ENCODE results near the gene FAH.

DNA sequence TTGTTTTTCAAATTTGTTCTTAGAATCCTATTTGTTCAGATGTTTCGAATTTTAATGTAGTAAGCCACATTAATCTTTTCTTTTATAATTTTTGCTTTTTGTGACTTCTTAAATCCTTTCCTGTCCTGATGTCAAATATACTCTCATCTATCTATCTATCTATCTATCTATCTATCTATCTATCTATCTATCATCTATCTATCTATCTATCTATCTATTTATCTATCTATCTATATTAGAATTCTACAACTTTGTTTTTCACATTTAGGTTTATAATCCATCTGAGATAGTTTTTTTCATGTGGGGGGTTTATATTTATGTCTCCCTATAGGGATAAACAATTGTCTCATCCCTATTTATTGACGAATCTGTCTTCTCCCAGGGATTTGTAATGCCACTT, 67.2 kb downstream of the FAH start:
- TF ChIP-seq EP300 (IDR thresholded peaks at IDR 0.05; ENCODE audit: borderline replicate concordance in 1 of 2, control insufficient read depth in 1 of 2, low read depth in 2 of 2, low read length in 2 of 2), result no peak
- TF ChIP-seq JUND (IDR thresholded peaks at IDR 0.05; ENCODE audit: low read depth, low read length), result no peak
- TF ChIP-seq, protein P1, sequence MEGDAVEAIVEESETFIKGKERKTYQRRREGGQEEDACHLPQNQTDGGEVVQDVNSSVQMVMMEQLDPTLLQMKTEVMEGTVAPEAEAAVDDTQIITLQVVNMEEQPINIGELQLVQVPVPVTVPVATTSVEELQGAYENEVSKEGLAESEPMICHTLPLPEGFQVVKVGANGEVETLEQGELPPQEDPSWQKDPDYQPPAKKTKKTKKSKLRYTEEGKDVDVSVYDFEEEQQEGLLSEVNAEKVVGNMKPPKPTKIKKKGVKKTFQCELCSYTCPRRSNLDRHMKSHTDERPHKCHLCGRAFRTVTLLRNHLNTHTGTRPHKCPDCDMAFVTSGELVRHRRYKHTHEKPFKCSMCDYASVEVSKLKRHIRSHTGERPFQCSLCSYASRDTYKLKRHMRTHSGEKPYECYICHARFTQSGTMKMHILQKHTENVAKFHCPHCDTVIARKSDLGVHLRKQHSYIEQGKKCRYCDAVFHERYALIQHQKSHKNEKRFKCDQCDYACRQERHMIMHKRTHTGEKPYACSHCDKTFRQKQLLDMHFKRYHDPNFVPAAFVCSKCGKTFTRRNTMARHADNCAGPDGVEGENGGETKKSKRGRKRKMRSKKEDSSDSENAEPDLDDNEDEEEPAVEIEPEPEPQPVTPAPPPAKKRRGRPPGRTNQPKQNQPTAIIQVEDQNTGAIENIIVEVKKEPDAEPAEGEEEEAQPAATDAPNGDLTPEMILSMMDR (IDR thresholded peaks at IDR 0.05 in 2 of 3, conservative IDR thresholded peaks at IDR 0.05 in 1 of 3; ENCODE audit: control insufficient read depth in 2 of 3, extremely low read depth in 1 of 3, insufficient read depth in 1 of 3, low read depth in 3 of 3, low read length in 3 of 3), result no peak
- no peak for TF ChIP-seq RFX5 (IDR thresholded peaks at IDR 0.05; ENCODE audit: low read depth, low read length)
- no peak for TF ChIP-seq TAF1 (IDR thresholded peaks at IDR 0.05; ENCODE audit: borderline replicate concordance, low read depth, low read length)
